HFFc6 (cell line): ENCODE data around the gene SLC22A23. TPM values are rescaled to one million over a fixed set of nuclear protein-coding genes. Genes with fewer than 3 reads are reported as not detected.

Experiments
- DNase-seq: peaks from one replicate; pipeline ENCODE4 v3.0.0-alpha.2; 2018
- H3K27ac Mint-ChIP-seq: 2 replicates; pipeline ENCODE4 v1.8.0; 2020; ENCODE audit warnings: mild to moderate bottlenecking, mixed read lengths
- H3K27me3 Mint-ChIP-seq: 2 replicates; pipeline ENCODE4 v1.8.0; 2021; ENCODE audit warnings: mild to moderate bottlenecking, moderate library complexity, mixed read lengths; ENCODE audit not compliant: insufficient read depth
- H3K36me3 Mint-ChIP-seq: 2 replicates; pipeline ENCODE4 v1.8.0; 2021; ENCODE audit warnings: low read depth, mixed read lengths
- H3K4me1 Mint-ChIP-seq: 2 replicates; pipeline ENCODE4 v1.8.0; 2020; ENCODE audit warnings: low read depth, mixed read lengths
- H3K4me3 Mint-ChIP-seq: 2 replicates; pipeline ENCODE4 v1.8.0; 2020; ENCODE audit warnings: mild to moderate bottlenecking, moderate library complexity, mixed read lengths
- H3K9me3 Mint-ChIP-seq: 2 replicates; pipeline ENCODE4 v1.8.0; 2020; ENCODE audit warnings: mild to moderate bottlenecking, mixed read lengths
- CTCF ChIP-seq: fragments of 200-600 bp; sonication (generic); IDR thresholded peaks from 2 replicates; pipeline ENCODE4 v1.5.0; 2021; ENCODE audit warnings: antibody characterized with exemption, mild to moderate bottlenecking
- total RNA-seq, 6 experiments: library from RNA; stranded (reverse); fragmentation: NEBNext Ultra II Directional; extraction: Animal tissue kit (Norgen Biotek cat#: 25700); gene quantifications; 2 replicates in 1 of 6; 3 replicates in 5 of 6; pipeline ENCODE4 v1.2.3, GENCODE V29; 2021

SLC22A23 gene
- total RNA-seq, 6 experiments from 2014 or later, result 0.10 to 0.55 (median 0.21) TPM

GRCh38 chr6:3220366-3220765 lies 236.5 kb downstream of the SLC22A23 start:
- Mint-ChIP-seq H3K27ac (no peak overlapping the region), H3K4me1 (no peaks in the 10 kb centered on the region), H3K36me3 (no peaks in the 10 kb centered on the region), H3K27me3 (peaks cover 16% of the 10 kb centered on the region), H3K9me3 (no peaks in the 10 kb centered on the region), H3K4me3 (no peak overlapping the region)
- no peak for TF ChIP-seq CTCF
- DNase-seq, result no peak

Other genes starting within 250 kb of the SLC22A23 start
- 1 to 10 TPM in 3 of 6 experiments, under 1 TPM in 3; 0.14 to 1.3 (median 0.90) TPM for gene TUBB2B, start 229.4 kb downstream of the SLC22A23 start, total RNA-seq
- gene PSMG4, start 198.1 kb downstream of the SLC22A23 start, total RNA-seq, result 10 to 100 TPM; 14.9 to 20.1 (median 17.6) TPM